Neutrophil (primary cell): ENCODE measurements around the gene LRRC23.
A peak's percentile ranks its signal among the peaks of the same experiment; 100 is the strongest.

Experiments
- H3K27ac ChIP-seq: fragments of 200-600 bp; sonication (generic); 2 replicates; pipeline ENCODE4 v1.5.1; 2016; ENCODE audit warnings: mild to moderate bottlenecking, moderate library complexity
- H3K27me3 ChIP-seq: fragments of 200-600 bp; sonication (generic); 2 replicates; pipeline ENCODE4 v1.6.0; 2016; ENCODE audit warnings: mild to moderate bottlenecking
- H3K36me3 ChIP-seq: fragments of 200-600 bp; sonication (generic); 2 replicates; pipeline ENCODE4 v1.5.1; 2017
- H3K4me1 ChIP-seq, 2 experiments: fragments of 200-600 bp in 1 of 2; sonication (generic) in 1 of 2; 1 replicate in 1 of 2; 2 replicates in 1 of 2; pipeline versions ENCODE4 v1.5.1 to v1.6.1; 2013 to 2016; ENCODE audit warnings: low read depth in 1 of 2, low read length in 1 of 2, mild to moderate bottlenecking in 1 of 2, moderate library complexity in 1 of 2; ENCODE audit not compliant: control insufficient read depth in 1 of 2, insufficient read depth in 1 of 2
- H3K4me3 ChIP-seq, 2 experiments: fragments of 200-600 bp in 1 of 2; sonication (generic) in 1 of 2; 1 replicate in 1 of 2; 2 replicates in 1 of 2; pipeline ENCODE4 v1.5.1; 2013 to 2016; ENCODE audit warnings: low read depth in 1 of 2, low read length in 1 of 2, mild to moderate bottlenecking in 1 of 2, moderate library complexity in 1 of 2
- H3K9me3 ChIP-seq: fragments of 200-600 bp; sonication (generic); 2 replicates; pipeline ENCODE4 v1.5.1; 2016
- CTCF ChIP-seq: fragments of 200-600 bp; sonication (generic); IDR thresholded peaks from 2 replicates; pipeline ENCODE4 v1.5.1; 2016; ENCODE audit warnings: antibody characterized with exemption

The LRRC23 gene

GRCh38 chr12:6909421-6910145, 5.0 kb downstream of the LRRC23 start:
- no peak overlapping the region for H3K4me3 ChIP-seq
- H3K9me3 ChIP-seq: no peaks in the 10 kb centered on the region
- no peak overlapping the region for H3K27ac ChIP-seq
- TF ChIP-seq CTCF: no peak
- H3K36me3 ChIP-seq: no peaks in the 10 kb centered on the region
- H3K27me3 ChIP-seq: peaks cover 49% of the 10 kb centered on the region
- H3K4me1 ChIP-seq: peaks cover 9 to 15% of the 10 kb centered on the region in 2 experiments

- no peak for TF ChIP-seq CTCF
- Histone ChIP-seq H3K4me1 (peaks cover 7 to 13% of the 10 kb centered on the region in 2 experiments), H3K27ac (no peak overlapping the region), H3K9me3 (no peaks in the 10 kb centered on the region), H3K36me3 (no peaks in the 10 kb centered on the region), H3K4me3 (no peak overlapping the region), H3K27me3 (peaks cover 77% of the 10 kb centered on the region)
These were observed 7.7 kb downstream of the LRRC23 start for GRCh38 chr12:6912164-6912935.

- TF ChIP-seq CTCF: no peak
- Histone ChIP-seq H3K4me3 (peak within 1 kb of the TSS in 1 of 2 experiments; percentile 44), H3K4me1 (peaks cover 7 to 13% of the 10 kb centered on the region in 2 experiments), H3K9me3 (no peaks in the 10 kb centered on the region), H3K27ac (no peak within 1 kb of the TSS), H3K27me3 (peaks cover 89% of the 10 kb centered on the region), H3K36me3 (no peaks in the 10 kb centered on the region)
These were observed 9.8 kb downstream of the LRRC23 start, which contains the start of gene ENO2 for GRCh38 chr12:6914246-6914946. TSS of gene ENO2 (plus strand) at chr12:6914580. CDS start at chr12:6915833, 1,253 bp downstream.

GRCh38 chr12:6914947-6915788, 10.5 kb downstream of the LRRC23 start:
- Histone ChIP-seq H3K4me1 (peaks cover 7 to 13% of the 10 kb centered on the region in 2 experiments), H3K27me3 (peaks cover 91% of the 10 kb centered on the region), H3K4me3 (peak overlapping the region in 1 of 2 experiments; percentile 44), H3K9me3 (no peaks in the 10 kb centered on the region), H3K36me3 (no peaks in the 10 kb centered on the region), H3K27ac (no peak overlapping the region)
- TF ChIP-seq CTCF: no peak

GRCh38 chr12:6915789-6916285, 11.2 kb downstream of the LRRC23 start:
- TF ChIP-seq CTCF: no peak

More at GRCh38 chr12:6915789-6916285, 11.2 kb downstream of the LRRC23 start:
- H3K36me3 ChIP-seq: no peaks in the 10 kb centered on the region
- peaks cover 7 to 13% of the 10 kb centered on the region in 2 experiments for H3K4me1 ChIP-seq
- H3K4me3 ChIP-seq: no peak overlapping the region
- no peaks in the 10 kb centered on the region for H3K9me3 ChIP-seq
- H3K27ac ChIP-seq: no peak overlapping the region
- H3K27me3 ChIP-seq: peaks cover 91% of the 10 kb centered on the region
